A549 (cell line): ENCODE data around the gene SAGE1. TPM values are rescaled to one million over a fixed set of nuclear protein-coding genes. Genes with fewer than 3 reads are reported as not detected.
"Not testable (repeated sequence)": the region's sequence is repeated elsewhere in the genome, so short reads cannot be mapped to it uniquely, and the experiment has no call there.

Source experiments
- ATAC-seq, 2 experiments: fragments of 200-7000 bp in 1 of 2; fragments of >200 bp in 1 of 2; cut with Nextera tagmentation in 1 of 2; cut with Tn5 transposase in 1 of 2; 3 replicates each; pipeline versions ENCODE4 v1.8.0 to v1.9.1; 2018 to 2020; ENCODE audit warnings: mild to moderate bottlenecking in 1 of 2, moderate library complexity in 1 of 2
- CTCF ChIA-PET: fragments of 300-600 bp; sonication (Branson Sonifier 250); formaldehyde crosslinking; extraction: SDS; loops from one replicate; lab custom pipeline; 2021; ENCODE audit warnings: antibody characterized with exemption, inconsistent platforms; lab: Yijun Ruan, JAX
- POLR2A ChIA-PET: fragments of 350-600 bp; formaldehyde crosslinking; extraction: SDS; loops from one replicate; lab custom pipeline; 2021; ENCODE audit warnings: antibody characterized with exemption, inconsistent platforms; lab: Yijun Ruan, JAX
- DNase-seq, 2 experiments: peaks; one replicate each; pipeline versions ENCODE4 v3.0.0 to v3.0.0-alpha.2; 2011 to 2016; ENCODE audit warnings: low read depth in 1 of 2, low spot score in 1 of 2
- FAIRE-seq: peaks from 2 replicates; lab custom pipeline; 2011; peaks lifted over from hg19 to GRCh38; lab: Jason Lieb, UNC
- H3K27ac ChIP-seq, 2 experiments: fragments of >200 bp; sonication (Bioruptor Twin); formaldehyde crosslinking; 3 replicates each; pipeline ENCODE4 v1.5.1; 2016 to 2017
- H3K4me1 ChIP-seq: fragments of >200 bp; sonication (Bioruptor Twin); formaldehyde crosslinking; 3 replicates; pipeline ENCODE4 v1.6.1; 2016
- H3K4me2 ChIP-seq: fragments of >200 bp; sonication (Bioruptor Twin); formaldehyde crosslinking; 3 replicates; pipeline ENCODE4 v1.6.1; 2016
- H3K4me3 ChIP-seq: fragments of >200 bp; sonication (Bioruptor Twin); formaldehyde crosslinking; 3 replicates; pipeline ENCODE4 v1.5.1; 2016
- H3K9me3 ChIP-seq: fragments of >200 bp; sonication (Bioruptor Twin); formaldehyde crosslinking; 3 replicates; pipeline ENCODE4 v1.6.1; 2016
- ATOH8 ChIP-seq: fragments of 250-450 bp; sonication (Bioruptor Pico); IDR thresholded peaks from 2 replicates; pipeline ENCODE4 v1.5.0; 2020; ENCODE audit warnings: low read depth, mild to moderate bottlenecking, moderate library complexity
- CBX2 ChIP-seq: fragments of 200-600 bp; sonication (generic); IDR thresholded peaks from 2 replicates; pipeline ENCODE4 v1.6.1; 2016; ENCODE audit warnings: low read depth, mild to moderate bottlenecking, borderline replicate concordance
- EHF ChIP-seq: fragments of 250-450 bp; sonication (Bioruptor Pico); IDR thresholded peaks from 2 replicates; pipeline ENCODE4 v1.5.0; 2020; ENCODE audit warnings: mild to moderate bottlenecking
- EP300 ChIP-seq, 2 experiments: fragments of >200 bp; sonication (Bioruptor Twin); formaldehyde crosslinking; IDR thresholded peaks; 2 replicates in 1 of 2; 3 replicates in 1 of 2; pipeline ENCODE4 v1.6.1; 2016 to 2017
- GATA3 ChIP-seq: IDR thresholded peaks from 2 replicates; pipeline ENCODE4 v1.6.1; 2012; ENCODE audit warnings: borderline replicate concordance
- HDAC2 ChIP-seq: fragments of 200-600 bp; sonication (generic); IDR thresholded peaks from 2 replicates; pipeline ENCODE4 v1.6.1; 2016
- JUN ChIP-seq, 2 experiments: fragments of >200 bp; sonication (Bioruptor Twin); formaldehyde crosslinking; IDR thresholded peaks; 2 replicates in 1 of 2; 3 replicates in 1 of 2; pipeline ENCODE4 v1.6.1; 2016 to 2017
- JUNB ChIP-seq: fragments of >200 bp; sonication (Bioruptor Twin); formaldehyde crosslinking; IDR thresholded peaks from 2 replicates; pipeline ENCODE4 v1.6.1; 2016
- MAFK ChIP-seq: fragments of 450-650 bp; IDR thresholded peaks from 2 replicates; pipeline ENCODE4 v1.6.1; 2014; ENCODE audit not compliant: partially characterized antibody
- MAX ChIP-seq: IDR thresholded peaks from 2 replicates; pipeline ENCODE4 v1.6.1; 2012
- NFE2L2 ChIP-seq: fragments of 150-350 bp; conservative IDR thresholded peaks from 2 replicates; pipeline ENCODE4 v1.6.1; 2014; ENCODE audit warnings: low read length
- NR3C1 ChIP-seq: fragments of >200 bp; sonication (Bioruptor Twin); formaldehyde crosslinking; IDR thresholded peaks from 3 replicates; pipeline ENCODE4 v1.6.1; 2017
- POLR2A ChIP-seq: IDR thresholded peaks from 2 replicates; pipeline ENCODE4 v1.6.1; 2012; ENCODE audit warnings: mild to moderate bottlenecking, low read length
- RARB ChIP-seq: fragments of 250-450 bp; sonication (Bioruptor Pico); IDR thresholded peaks from 2 replicates; pipeline ENCODE4 v1.8.0; 2021; ENCODE audit warnings: mild to moderate bottlenecking, moderate library complexity
- RCOR1 ChIP-seq: fragments of 150-350 bp; IDR thresholded peaks from 2 replicates; pipeline ENCODE4 v1.6.1; 2014; ENCODE audit warnings: antibody characterized with exemption, low read length, low read depth
- RNF2 ChIP-seq: fragments of 200-600 bp; sonication (generic); IDR thresholded peaks from 2 replicates; pipeline ENCODE4 v1.6.1; 2016; ENCODE audit warnings: low read depth, mild to moderate bottlenecking, antibody characterized with exemption, moderate library complexity, borderline replicate concordance
- ZC3H11A ChIP-seq: fragments of 450-650 bp; IDR thresholded peaks from 2 replicates; pipeline ENCODE4 v1.6.1; 2014; ENCODE audit warnings: antibody characterized with exemption, mild to moderate bottlenecking
- ZFP36 ChIP-seq: fragments of 450-650 bp; IDR thresholded peaks from 2 replicates; pipeline ENCODE4 v1.6.1; 2014; ENCODE audit warnings: borderline replicate concordance; ENCODE audit not compliant: partially characterized antibody
- WGBS: methylation state at CpG from one replicate; pipeline ENCODE4 v1.1.6; 2017; ENCODE audit errors: missing lambda C conversion rate; 5-methylcytosine and 5-hydroxymethylcytosine counted together
- polyA minus RNA-seq: library from RNA; depleted of rRNA, polyadenylated mRNA; stranded (reverse); fragments of >200 nt; gene quantifications from 2 replicates; pipeline ENCODE4 v1.2.3, GENCODE V29; 2011; rRNA and poly(A)+ RNA removed
- polyA plus RNA-seq, 4 experiments: library from polyadenylated mRNA; depleted of rRNA in 3 of 4; stranded (reverse); fragments of >200 nt; fragmentation: RNase III in 1 of 4; extraction: RNeasy Plus Mini Kit Qiagen cat#74134 plus additional on column Dnase treatment in 1 of 4; gene quantifications; 2 replicates in 3 of 4; 3 replicates in 1 of 4; pipeline ENCODE4 v1.2.3, GENCODE V29; 2011 to 2017

The SAGE1 gene
- polyA plus RNA-seq (2011; rRNA removed) (0.06 and 0.09 TPM in 2 replicates), polyA plus RNA-seq (2017; fragmentation: RNase III; extraction: RNeasy Plus Mini Kit Qiagen cat#74134 plus additional on column Dnase treatment) (0.03 to 0.05 TPM (median 0.04 TPM) in 3 replicates), polyA minus RNA-seq (not detected in 2 replicates)
- 0.01 and 0.03 TPM in 2 replicates for polyA plus RNA-seq (2012; cell fraction: cytosol; rRNA removed)
- polyA plus RNA-seq (2012; cell fraction: nucleus; rRNA removed) = 0.01 TPM in 1 of 2 replicates, not detected in the other

DNA sequence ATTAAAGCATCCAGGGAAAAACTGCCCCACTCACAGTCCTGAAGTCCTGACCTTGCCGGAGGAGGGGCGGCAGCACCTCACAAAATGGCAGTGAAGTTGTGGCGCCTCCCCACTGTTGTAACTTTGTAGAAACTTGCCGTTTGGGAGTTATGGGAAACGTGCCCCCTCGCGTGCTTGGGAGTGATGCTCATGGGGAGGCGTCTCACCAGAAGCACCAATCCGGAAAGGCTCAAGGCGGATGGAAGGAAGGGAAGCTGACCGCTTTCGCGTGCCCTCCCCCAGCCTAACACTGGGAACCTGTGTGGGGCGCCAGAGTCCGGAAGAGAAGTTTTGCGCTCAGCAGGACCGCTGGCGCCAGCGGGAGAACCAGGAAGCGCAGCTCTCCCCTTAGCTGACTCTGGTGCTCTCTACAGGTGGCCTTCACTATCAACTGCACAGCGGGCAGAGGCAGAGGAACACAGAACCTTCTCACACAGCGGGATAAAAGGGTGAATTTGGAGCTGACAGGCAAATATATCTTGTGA is at the start of gene SAGE1, which contains the start of gene CT45A10:
SAGE1 (plus strand) TSS at position 423 of the 524 bp plus-strand sequence. CDS start 2,527 bp downstream, outside the sequence.
CT45A10 (minus strand) TSS at position 151 of the 524 bp plus-strand sequence. CDS start 8,100 bp downstream, outside the sequence.
- peak in 1 of 2 experiments; percentile 34; a peak in 1 of 6 replicates for ATAC-seq
- Histone ChIP-seq H3K4me3 (no peak within 1 kb of the TSS), H3K4me1 (no peaks in the 10 kb centered on the region), H3K27ac (no peak within 1 kb of the TSS), H3K4me2 (no peak within 1 kb of the TSS), H3K9me3 (no peaks in the 10 kb centered on the region)
- POLR2A ChIA-PET = no interaction called here
- no peak for FAIRE-seq
- 66% methylated on average over 16 of the region's 22 CpGs for WGBS
- peak in 1 of 2 experiments; percentile 3 for DNase-seq
- TF ChIP-seq NR3C1 (no peak), JUNB (no peak), POLR2A (no peak)
- CTCF ChIA-PET = no interaction called here

GRCh38 chrX:135854438-135854837 is 39.1 kb upstream of the SAGE1 start, which contains the start of gene CT45A8:
CT45A8 (minus strand) TSS chrX:135854538; CDS start chrX:135850783, 3,755 bp downstream.
- no CpG with 5 or more reads among the region's 17 CpGs for WGBS
- DNase-seq, H3K4me3 ChIP-seq, H3K4me1 ChIP-seq, FAIRE-seq, H3K27ac ChIP-seq, CTCF ChIA-PET, H3K9me3 ChIP-seq, H3K4me2 ChIP-seq, POLR2A ChIA-PET, ATAC-seq: not testable (repeated sequence)

DNA sequence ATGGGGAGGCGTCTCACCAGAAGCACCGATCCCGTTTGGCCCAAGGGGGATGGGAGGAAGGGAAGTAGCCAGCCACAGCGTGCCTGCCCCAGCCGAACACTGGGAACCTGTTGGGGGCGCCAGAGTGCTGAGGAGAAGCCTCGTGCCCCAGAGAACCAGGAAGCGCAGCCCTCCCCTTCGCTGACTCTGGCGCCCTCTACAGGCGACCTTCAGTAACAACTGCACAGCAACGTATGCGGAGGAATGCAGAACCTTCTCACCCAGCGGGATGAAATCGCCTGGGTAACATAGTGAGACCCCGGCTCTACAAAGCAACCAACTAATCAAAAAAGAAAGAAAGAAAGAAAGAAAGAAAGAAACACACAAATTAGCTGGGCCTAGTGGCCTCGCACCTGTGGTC is 21.8 kb upstream of the SAGE1 start, which contains the start of gene CT45A9:
CT45A9 (minus strand) TSS at position 101 of the 400 bp plus-strand sequence. CDS start 3,751 bp downstream, outside the sequence.
- ATAC-seq, CTCF ChIA-PET, FAIRE-seq, H3K4me1 ChIP-seq, DNase-seq, H3K9me3 ChIP-seq, POLR2A ChIA-PET, H3K4me2 ChIP-seq, H3K4me3 ChIP-seq, H3K27ac ChIP-seq: not testable (repeated sequence)
- no CpG with 5 or more reads among the region's 17 CpGs for WGBS

- H3K27ac ChIP-seq, FAIRE-seq, ATAC-seq, POLR2A ChIA-PET, CTCF ChIA-PET, H3K9me3 ChIP-seq, H3K4me1 ChIP-seq, H3K4me2 ChIP-seq, DNase-seq, H3K4me3 ChIP-seq: not testable (repeated sequence)
- WGBS = 2% methylated on average over 4 of the region's 5 CpGs
These were observed 10.8 kb upstream of the SAGE1 start for GRCh38 chrX:135882741-135883140.

GRCh38 chrX:135888230-135888629 is 5.3 kb upstream of the SAGE1 start:
- ATAC-seq, POLR2A ChIA-PET, H3K4me2 ChIP-seq, FAIRE-seq, CTCF ChIA-PET, H3K4me3 ChIP-seq, H3K4me1 ChIP-seq, H3K9me3 ChIP-seq, H3K27ac ChIP-seq, DNase-seq: not testable (repeated sequence)
- WGBS = 62% methylated on average over 11 of the region's 18 CpGs

GRCh38 chrX:135888976-135889375 is 4.5 kb upstream of the SAGE1 start:
- H3K9me3 ChIP-seq, H3K27ac ChIP-seq, H3K4me1 ChIP-seq, H3K4me2 ChIP-seq, ATAC-seq, H3K4me3 ChIP-seq, FAIRE-seq, CTCF ChIA-PET, POLR2A ChIA-PET: not testable (repeated sequence)
- peak in 1 of 2 experiments; percentile 45 for DNase-seq
- 53% methylated on average over 5 of the region's 15 CpGs for WGBS

GRCh38 chrX:135890087-135890585 is 3.4 kb upstream of the SAGE1 start:
- Histone ChIP-seq H3K4me3 (no peak overlapping the region), H3K4me2 (no peak overlapping the region), H3K9me3 (no peaks in the 10 kb centered on the region), H3K4me1 (no peaks in the 10 kb centered on the region), H3K27ac (no peak overlapping the region)
- FAIRE-seq (no peak), DNase-seq (no peak), ATAC-seq (no peak)
- no peak for TF ChIP-seq RCOR1
- no peak for TF ChIP-seq NFE2L2
- TF ChIP-seq GATA3 = no peak
- TF ChIP-seq MAX = no peak
- TF ChIP-seq EHF = no peak
- TF ChIP-seq CBX2 = no peak
- no peak for TF ChIP-seq RNF2
- no peak for TF ChIP-seq ZC3H11A
- no peak for TF ChIP-seq RARB (CRISPR knock-in tag)
- no peak for TF ChIP-seq EP300 (IDR thresholded peaks at IDR 0.05)
- no peak for TF ChIP-seq ZFP36
- TF ChIP-seq HDAC2 = no peak
- no peak for TF ChIP-seq ATOH8 (CRISPR knock-in tag)
- no peak for TF ChIP-seq MAFK
- no peak for TF ChIP-seq JUN (IDR thresholded peaks at IDR 0.05)
- ChIA-PET CTCF (no interaction called here), POLR2A (no interaction called here)
- WGBS = 49% methylated on average over 14 of the region's 14 CpGs
